Endothelial cell of umbilical vein (primary cell): ENCODE results near the gene KIF27.

Experiments
- EZH2 ChIP-seq: IDR thresholded peaks from 2 replicates; pipeline ENCODE4 v1.6.1; 2012; ENCODE audit warnings: borderline replicate concordance, low read depth, mild to moderate bottlenecking, moderate library complexity, low read length, inconsistent platforms; ENCODE audit not compliant: severe bottlenecking
- GATA2 ChIP-seq: IDR thresholded peaks from 2 replicates; pipeline ENCODE4 v1.7.0; 2011; ENCODE audit warnings: low read depth, mild to moderate bottlenecking, moderate library complexity, mixed read lengths, low read length; ENCODE audit not compliant: insufficient read length, insufficient read depth
- JUN ChIP-seq: IDR thresholded peaks from 2 replicates; pipeline ENCODE4 v1.6.1; 2011; ENCODE audit warnings: borderline replicate concordance, low read depth; ENCODE audit not compliant: insufficient read length, insufficient read depth
- MYC ChIP-seq: IDR thresholded peaks from one replicate; pipeline ENCODE4 v1.6.1; 2011; ENCODE audit warnings: mild to moderate bottlenecking, low read depth, low read length
- POLR2A ChIP-seq: IDR thresholded peaks from 2 replicates; pipeline ENCODE4 v1.6.1; 2012; ENCODE audit warnings: low read depth, mild to moderate bottlenecking, control low read depth, low read length
- POLR2AphosphoS5 ChIP-seq: IDR thresholded peaks from 2 replicates; pipeline ENCODE4 v1.6.1; 2012; ENCODE audit warnings: low read depth, mild to moderate bottlenecking, control low read depth, low read length, moderate library complexity; ENCODE audit not compliant: insufficient read depth
- TF ChIP-seq, protein P1 (sequence below), 2 donors: IDR thresholded peaks; 1 replicate in 1 of 2; 2 replicates in 1 of 2; pipeline ENCODE4 v1.5.1; 2011; ENCODE audit warnings: low read length in 2 of 2, mild to moderate bottlenecking in 2 of 2, moderate library complexity in 2 of 2, control low read depth in 1 of 2, inconsistent platforms in 1 of 2, low read depth in 1 of 2; ENCODE audit not compliant: insufficient read depth in 1 of 2; ENCODE audit errors: extremely low read depth in 1 of 2
- TF ChIP-seq, protein P2 (sequence below): IDR thresholded peaks from 2 replicates; pipeline ENCODE4 v1.6.1; 2011; ENCODE audit not compliant: insufficient read depth, insufficient read length

DNA sequence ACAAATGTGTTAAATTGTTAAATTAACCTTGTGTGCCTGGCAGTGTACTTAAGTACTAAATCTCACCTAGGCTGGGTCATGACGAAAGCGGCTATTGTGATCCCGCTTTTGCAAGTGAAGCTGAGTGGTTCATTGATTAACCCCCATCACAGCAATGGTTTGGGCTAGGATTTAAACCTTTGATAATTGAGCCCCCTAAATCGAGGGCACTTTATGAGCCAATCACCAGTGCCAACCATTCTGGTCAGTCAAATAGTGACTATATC lies 35.9 kb upstream of the KIF27 start:
- TF ChIP-seq, protein P1, sequence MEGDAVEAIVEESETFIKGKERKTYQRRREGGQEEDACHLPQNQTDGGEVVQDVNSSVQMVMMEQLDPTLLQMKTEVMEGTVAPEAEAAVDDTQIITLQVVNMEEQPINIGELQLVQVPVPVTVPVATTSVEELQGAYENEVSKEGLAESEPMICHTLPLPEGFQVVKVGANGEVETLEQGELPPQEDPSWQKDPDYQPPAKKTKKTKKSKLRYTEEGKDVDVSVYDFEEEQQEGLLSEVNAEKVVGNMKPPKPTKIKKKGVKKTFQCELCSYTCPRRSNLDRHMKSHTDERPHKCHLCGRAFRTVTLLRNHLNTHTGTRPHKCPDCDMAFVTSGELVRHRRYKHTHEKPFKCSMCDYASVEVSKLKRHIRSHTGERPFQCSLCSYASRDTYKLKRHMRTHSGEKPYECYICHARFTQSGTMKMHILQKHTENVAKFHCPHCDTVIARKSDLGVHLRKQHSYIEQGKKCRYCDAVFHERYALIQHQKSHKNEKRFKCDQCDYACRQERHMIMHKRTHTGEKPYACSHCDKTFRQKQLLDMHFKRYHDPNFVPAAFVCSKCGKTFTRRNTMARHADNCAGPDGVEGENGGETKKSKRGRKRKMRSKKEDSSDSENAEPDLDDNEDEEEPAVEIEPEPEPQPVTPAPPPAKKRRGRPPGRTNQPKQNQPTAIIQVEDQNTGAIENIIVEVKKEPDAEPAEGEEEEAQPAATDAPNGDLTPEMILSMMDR (IDR thresholded peaks at IDR 0.05; ENCODE audit: extremely low read depth in 1 of 2, insufficient read depth in 1 of 2, low read depth in 1 of 2, low read length in 2 of 2), result no peak
- TF ChIP-seq POLR2A, result no peak
- TF ChIP-seq GATA2, result no peak
- TF ChIP-seq JUN, result no peak
- no peak for TF ChIP-seq EZH2
- TF ChIP-seq POLR2AphosphoS5, result no peak
- TF ChIP-seq, protein P2, sequence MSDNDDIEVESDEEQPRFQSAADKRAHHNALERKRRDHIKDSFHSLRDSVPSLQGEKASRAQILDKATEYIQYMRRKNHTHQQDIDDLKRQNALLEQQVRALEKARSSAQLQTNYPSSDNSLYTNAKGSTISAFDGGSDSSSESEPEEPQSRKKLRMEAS, result no peak
- TF ChIP-seq MYC, result no peak
